ENCODE results near the gene BTAF1. TPM values are rescaled to one million over a fixed set of nuclear protein-coding genes. Genes with fewer than 3 reads are reported as not detected.

Gene BTAF1
- total RNA-seq, 1 donor from 2014 or later = 18.0 TPM

- no peak for ATAC-seq
Measured at GRCh38 chr10:92052741-92053140, 129.2 kb downstream of the BTAF1 start.

DNA sequence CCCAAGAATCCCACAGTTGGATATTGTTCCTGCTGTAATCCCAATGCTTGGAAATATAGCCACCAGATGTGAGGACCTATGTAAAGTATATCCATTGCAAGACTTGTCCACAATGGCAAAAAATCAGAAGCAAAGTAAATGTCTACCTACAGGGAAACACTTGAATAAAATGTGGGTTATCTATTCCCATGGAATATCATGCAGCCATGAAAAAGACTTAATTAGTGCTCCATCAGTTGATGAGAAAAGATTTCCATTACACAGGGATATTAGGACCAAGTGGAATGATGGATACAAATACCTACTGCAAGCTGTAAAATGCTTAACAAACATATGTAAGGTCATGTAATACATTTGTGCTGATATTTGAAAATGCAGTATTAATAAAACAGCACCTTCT lies 131.2 kb downstream of the BTAF1 start:
- ATAC-seq = no peak

- no peak for ATAC-seq
Measured at GRCh38 chr10:92062273-92062672, 138.7 kb downstream of the BTAF1 start.

- ATAC-seq = no peak
Measured at GRCh38 chr10:92064506-92064905, 140.9 kb downstream of the BTAF1 start.

DNA sequence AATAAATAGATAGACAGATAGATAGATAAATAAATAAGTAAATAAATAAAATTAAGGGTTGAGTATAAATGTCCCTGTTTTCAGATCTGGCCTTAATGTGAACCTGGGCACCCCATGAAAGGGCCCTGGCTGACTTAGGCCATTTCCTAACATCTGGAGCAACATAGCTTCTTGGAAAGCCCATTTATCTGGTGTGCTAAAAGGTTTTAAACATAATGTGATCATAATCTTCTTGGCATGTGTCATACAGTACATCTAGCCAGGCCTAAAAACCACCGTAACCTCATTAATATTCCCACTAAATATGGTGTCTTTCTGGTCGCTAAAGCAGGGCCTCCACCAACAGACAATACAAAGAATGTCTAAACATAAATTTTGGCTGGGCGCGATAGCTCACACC lies 142.8 kb downstream of the BTAF1 start:
- no peak for ATAC-seq

- no peak for ATAC-seq
Measured at GRCh38 chr10:92068900-92069299, 145.3 kb downstream of the BTAF1 start.

- no peak for ATAC-seq
Measured at GRCh38 chr10:92074126-92074887, 150.7 kb downstream of the BTAF1 start.

DNA sequence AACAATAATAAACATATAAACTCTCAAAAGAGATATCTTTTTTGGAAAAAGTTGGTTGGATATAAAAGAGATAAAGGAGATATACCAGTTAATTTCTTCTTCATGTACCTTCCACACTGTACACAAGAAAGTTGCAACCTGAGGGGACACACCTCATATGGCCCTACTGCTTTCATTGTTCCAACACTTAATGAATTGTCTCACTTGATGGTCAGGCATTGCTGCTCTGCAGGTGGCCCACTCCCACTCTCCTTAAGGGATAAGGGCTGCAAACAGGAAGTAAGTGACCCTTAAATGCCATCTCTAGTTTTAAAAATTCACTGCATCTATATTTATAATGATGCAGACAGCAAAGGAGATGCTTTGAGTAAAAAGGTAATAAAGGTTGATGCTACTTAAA lies 152.3 kb downstream of the BTAF1 start:
- ATAC-seq = no peak

DNA sequence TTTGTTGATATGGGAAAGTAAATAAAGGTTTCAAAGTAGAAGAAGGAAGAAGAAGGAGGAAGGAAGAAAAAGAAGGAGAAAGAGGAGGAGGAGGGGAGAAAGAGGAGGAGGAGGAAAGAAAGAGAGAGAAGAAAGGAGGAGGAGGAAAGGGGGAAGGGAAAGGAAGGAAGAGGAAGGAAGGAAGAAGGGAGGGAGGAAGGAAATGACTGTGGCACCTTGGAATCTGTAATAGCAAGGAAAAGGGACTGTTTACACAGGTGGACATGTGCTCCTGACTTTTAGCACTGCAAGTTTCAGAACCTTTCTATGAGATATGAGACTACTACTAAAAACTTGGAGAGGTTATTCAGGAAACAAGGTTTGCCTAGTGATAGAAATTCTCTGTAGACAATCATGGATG lies 153.2 kb downstream of the BTAF1 start:
- ATAC-seq = no peak

DNA sequence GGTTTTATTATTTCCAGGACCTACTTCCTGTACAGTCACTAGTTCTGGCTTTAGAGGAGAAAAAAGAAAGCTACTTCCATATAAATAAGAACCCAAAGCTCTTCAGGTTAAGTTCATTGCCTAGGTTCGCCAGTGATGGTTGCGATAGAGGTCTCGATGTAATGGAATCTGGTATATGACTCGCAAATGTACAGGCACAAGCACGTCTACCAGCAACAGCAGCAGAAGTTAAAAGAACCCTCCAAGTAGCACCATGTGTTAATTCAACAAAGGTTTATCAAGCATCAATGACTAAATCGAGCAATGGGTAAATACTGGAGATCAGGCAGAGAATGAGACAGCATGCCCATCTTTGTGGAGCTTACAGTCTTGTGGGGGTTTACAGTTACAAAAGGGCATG lies 155.4 kb downstream of the BTAF1 start:
- no peak for ATAC-seq

Other genes starting within 250 kb of the BTAF1 start
- 28.4 TPM for gene TNKS2, start 125.3 kb upstream of the BTAF1 start, total RNA-seq
- gene FGFBP3, start 14.3 kb upstream of the BTAF1 start, total RNA-seq = 0.56 TPM

All from esophagus mucosa (tissue), 1 donor.